NCI-H345 treated with DMSO at 0.1 percent for 48 hours (cell line): Measurements from ENCODE around the gene TYRP1.

ENCODE experiments used
- DNase-seq: peaks from one replicate; lab custom pipeline; 2025; ENCODE audit not compliant: unreplicated experiment; lab: John Stamatoyannopoulos, UW

The TYRP1 gene

DNA sequence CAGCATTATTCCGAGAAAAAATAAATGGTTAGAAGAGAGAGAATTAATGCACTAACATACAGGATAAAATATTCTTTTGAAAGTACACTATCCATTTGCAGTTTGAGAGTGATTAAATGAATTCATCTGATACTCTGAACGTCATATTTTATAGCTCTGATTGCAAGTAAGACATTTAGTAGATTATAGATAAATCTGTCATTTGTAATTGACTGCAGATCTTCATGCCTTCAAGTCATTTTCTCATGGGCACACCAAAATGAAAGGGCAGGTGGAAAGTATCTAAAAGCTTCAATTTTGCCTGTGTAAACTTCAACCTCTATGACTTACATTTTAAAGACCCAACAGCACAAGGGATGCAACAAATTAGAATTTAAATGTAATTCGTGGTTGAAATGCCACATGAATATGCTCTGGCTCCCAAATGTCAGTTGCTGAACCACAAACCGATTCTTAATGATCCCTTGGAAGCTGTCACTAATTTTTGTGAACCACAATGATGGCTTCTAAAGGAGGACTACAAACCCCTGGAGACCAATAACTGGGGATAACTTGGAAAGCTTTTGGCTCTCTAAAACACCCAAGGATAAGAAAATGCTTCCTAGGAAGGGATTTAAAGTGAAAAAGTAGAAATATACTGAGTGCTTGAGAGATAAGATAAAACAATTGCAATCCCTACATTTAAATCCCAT lies 3.9 kb downstream of the TYRP1 start:
- no peak for DNase-seq

GRCh38 chr9:12697719-12698118 lies 4.5 kb downstream of the TYRP1 start:
- DNase-seq: no peak

DNA sequence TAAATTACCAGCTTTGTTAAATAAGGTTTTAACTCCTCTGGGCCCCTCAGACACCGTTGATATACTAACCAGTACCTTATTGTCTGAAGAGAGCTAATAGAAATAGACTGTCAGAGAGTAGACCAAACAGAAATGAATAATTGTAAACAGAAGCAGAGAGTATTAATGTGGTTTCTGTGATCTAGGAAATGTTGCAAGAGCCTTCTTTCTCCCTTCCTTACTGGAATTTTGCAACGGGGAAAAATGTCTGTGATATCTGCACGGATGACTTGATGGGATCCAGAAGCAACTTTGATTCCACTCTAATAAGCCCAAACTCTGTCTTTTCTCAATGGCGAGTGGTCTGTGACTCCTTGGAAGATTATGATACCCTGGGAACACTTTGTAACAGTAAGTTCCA lies 5.1 kb downstream of the TYRP1 start:
- no peak for DNase-seq

DNA sequence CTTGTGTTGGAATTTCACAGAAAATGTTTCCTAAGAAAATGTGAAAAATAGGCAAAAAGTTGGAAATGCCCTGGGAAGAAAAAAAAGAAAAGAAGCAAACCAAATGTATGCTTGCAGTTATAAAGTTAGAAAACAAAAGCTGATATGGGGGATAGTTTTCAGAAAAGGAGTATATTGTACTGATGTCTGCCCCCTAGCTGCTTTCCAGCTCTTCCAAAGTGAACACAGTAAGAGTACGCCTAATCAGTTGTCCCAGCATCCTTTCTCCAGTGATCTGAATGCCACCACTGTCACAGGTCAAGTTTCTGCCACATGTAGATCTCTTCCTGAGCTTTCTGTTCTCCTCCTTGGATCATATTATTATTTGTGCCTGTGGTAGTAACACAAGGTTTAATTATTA lies 5.8 kb downstream of the TYRP1 start:
- DNase-seq: no peak

DNA sequence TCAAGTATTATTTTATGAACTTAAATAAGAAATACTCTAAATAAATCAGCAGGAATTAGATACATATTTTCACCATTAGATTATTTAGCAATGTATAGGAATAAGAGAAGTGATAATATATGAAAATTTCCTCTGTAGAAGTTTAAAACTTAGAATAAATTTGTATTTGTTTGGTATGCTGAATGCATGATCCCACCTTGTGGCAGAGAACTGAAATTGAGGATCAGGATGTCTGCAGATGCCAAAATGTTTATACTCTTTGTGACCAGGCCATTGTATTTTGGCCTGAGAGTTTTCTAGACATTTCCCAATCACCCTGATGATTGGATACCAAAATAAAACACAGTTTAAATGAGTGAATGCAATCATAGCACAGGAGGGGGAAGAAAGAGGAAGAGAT lies 6.3 kb downstream of the TYRP1 start:
- no peak for DNase-seq

DNA sequence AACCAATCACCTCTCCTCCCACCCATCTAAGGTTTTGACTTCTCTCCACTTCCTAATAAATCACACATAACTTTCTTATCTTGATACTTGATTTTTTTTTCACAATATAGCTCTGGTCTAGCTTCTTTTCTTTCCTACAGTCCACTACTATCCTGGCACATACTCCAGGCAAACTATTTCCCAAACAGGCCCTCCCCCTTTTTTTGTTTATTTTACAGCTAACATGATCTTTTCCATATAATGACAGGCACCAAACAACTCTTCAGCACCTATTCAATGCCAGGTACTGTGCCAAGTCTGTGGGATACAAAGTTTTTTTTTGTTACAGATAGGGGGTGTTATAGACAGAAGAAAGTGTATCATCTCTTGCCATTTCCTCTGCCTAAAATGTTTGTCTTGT lies 7.9 kb downstream of the TYRP1 start:
- no peak for DNase-seq

GRCh38 chr9:12702160-12702758 lies 9.1 kb downstream of the TYRP1 start:
- no peak for DNase-seq

DNA sequence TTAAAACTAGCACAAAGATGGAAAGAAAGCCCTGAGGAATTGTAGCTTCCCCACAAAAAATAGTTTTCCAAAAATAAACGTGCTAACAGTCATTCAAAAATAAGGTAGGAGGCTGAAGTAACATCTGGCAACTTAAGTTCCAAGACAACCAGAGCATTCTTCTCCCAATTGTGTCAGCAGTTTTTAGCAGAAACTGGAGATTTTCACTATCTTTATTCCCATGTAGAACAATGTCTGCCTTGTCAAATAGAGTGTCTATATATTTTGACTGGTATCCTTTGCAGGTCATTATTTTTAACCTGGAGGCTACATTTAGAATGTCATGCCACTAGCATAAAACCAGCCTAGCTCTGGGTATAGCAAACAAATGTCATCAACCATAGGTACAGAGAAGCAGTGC lies 10.8 kb downstream of the TYRP1 start:
- no peak for DNase-seq

DNA sequence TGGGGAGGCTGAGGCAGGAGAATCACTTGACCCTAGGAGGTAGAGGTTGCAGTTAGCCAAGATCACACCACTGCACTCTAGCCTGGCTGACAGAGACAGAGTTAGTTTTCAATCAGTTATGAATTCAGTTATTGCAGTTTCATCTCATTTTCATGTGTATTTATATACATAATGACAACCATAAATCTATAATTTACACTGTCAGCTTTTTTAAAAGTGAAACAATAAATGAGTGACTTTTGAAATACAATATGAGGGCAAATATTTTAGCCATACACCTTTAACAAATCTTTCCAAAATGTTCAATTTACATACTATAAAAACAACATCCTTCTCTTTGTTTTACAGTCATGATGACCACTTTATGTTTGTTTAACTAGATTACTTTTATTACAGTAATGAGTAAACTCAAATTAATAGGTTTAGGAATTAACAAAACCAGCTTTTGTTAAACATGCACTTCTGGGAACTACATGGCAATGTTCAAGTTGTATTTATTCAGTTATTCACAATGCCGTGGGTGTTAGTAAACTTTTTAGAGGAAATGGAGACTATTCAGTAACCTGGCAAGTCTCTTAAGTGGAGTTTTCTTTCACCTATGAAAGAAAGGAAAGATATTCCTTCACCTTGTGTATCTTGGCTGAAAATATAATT lies 12.7 kb downstream of the TYRP1 start:
- no peak for DNase-seq

- DNase-seq: no peak
Observed at GRCh38 chr9:12708562-12709298, 15.5 kb downstream of the TYRP1 start.

DNA sequence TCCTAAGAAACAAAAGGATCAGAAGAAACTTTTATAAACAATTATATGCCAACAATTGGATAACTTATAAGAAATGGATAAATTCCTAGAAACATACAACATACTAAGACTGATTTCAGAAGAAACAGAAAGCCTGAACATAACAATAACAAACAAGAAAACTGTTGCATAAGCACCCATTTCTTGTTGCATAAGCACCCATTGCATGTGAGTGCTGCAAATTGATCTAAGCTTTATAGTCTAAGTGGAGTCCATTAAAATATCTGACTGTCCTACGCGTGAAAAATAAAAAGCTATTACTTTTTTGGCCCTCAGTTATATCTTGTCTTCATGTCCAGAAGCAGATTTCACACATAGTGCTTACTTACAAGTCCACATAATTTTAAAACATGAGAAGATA lies 19.3 kb downstream of the TYRP1 start:
- DNase-seq: no peak

DNA sequence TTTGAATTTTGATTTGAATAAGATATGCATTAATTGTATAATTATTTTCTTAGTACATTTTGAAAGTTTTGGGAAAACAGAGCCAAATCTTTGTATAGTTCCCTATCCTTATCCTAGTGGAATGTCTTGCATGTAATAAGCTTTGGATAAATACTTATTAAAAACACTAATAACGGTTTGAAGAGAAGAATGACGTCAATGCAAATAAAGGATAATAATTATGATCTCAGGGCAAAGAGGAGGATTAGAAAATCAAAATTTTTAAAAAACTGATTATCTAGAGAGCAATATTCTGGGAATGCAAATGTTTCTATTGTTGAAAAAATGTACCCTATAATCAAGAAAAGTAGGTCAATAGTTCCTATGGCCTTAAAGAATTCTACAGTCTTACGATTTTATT lies 22.1 kb downstream of the TYRP1 start:
- DNase-seq: no peak

DNA sequence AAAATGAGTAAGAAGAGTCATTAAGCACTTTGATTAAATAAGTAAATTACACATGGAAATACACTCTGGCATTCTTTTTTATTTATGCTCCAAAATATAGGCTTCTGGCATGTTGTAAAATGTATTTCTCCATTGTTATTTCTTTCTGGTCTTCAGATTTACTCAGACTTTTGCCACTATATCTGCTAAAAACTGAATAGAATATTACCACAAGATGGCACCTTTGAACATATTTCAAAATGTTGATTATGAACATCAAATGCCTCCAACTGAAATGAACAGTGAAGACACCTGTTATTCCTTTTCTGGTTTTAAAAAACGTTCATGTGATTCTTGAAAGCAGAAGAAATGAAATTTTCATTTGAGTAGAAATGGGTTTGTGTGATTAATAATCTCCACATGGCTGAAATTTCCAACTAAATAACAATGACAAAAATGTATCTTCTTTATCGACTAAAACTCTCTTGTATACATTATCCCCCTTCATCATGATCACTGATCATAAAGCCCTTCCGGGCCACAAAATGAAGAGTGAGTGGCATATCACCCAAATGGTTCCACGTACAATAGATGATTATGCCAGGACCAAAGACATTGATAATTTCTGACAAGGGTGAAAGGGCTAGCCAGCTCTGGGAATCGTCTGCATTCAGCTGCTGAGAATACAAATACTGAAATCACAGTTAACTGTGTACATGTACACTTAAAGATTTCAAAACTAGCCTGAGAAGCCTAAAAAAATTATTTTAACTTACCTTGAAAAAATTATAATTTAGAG lies 23.8 kb downstream of the TYRP1 start:
- no peak for DNase-seq

DNA sequence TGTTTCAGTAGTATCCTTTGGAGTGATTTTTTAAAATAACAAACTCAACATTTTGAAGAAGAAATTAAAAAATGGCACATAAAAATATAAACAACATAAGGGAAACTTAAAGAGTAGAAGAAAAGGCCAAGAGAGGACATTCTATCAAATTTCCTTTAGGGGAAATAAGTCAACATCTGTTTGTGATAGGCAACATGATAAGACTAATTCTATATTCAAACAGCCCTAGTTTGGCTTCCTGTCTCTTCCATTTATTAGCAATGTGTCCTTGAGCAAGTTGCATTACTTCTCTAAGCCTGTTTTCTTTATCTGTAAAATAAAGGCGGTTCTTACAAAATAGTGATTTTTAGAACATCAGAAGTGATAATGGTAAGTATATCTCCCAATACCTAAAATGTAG lies 24.7 kb downstream of the TYRP1 start:
- DNase-seq: no peak

DNA sequence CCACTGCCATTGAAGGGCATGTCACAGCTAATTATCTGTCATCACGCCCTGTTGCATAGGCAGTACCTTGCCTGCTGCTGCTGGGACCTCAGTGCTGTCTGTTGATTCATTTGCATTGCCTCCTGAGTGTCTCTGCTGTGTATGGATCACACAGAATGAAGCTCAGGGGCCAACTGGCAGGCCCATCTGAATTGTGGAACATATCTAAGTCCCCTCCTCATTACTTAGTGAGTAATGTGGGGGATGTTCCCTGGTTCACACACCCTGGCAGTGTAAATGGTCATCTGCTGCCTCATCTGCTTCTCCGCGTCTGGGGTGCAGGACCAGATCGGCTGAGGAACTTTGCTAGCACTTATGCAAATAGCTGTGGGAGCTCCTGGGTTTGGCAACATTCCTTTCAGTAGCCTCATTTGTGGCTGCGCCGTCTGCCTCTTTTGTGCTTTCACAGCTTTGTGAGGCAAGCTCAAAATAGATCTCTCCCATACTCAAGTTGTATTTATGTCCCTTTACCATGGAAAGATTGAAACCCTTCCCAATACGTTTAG lies 25.4 kb downstream of the TYRP1 start:
- DNase-seq: no peak

DNA sequence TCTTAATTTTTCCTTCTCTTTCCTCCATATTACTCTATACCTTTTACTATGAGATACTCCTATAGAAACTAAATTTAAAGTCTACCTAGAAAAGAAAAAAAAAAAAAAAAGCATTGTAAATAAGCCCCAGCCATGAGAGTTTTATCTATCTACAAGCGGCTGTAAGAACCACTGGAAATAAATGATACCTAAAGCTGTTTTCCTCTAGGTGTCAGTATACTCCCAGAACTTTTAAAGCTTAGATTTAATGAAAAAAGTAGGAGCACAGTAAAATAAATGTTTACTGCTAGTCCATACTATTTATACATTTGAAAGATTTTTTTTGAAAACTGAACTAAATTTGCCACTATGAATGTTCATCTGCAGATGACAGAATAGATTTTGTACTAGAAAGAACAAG lies 26.2 kb downstream of the TYRP1 start:
- peak; percentile 27 for DNase-seq

DNA sequence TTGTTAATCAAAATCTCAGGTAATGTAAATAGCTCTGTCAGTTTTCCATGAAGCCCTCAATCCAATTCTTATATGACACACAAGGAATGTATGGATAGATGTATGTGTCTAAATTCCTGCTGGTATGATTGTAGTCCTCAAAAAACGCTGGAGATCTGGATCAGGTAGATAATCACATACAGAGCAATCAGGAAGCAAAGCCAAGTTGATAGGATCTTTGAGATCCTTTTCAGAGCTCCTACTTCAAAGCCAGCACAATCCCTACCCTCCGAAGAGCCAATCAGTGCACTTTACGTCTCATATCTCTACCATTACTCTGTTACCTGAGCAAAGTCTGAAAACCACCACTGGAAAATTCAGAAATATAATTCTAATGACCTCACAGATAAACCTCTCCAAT lies 27.4 kb downstream of the TYRP1 start:
- DNase-seq: no peak

GRCh38 chr9:12722131-12722530 lies 28.9 kb downstream of the TYRP1 start:
- no peak for DNase-seq

GRCh38 chr9:12723409-12724028 lies 30.3 kb downstream of the TYRP1 start:
- no peak for DNase-seq

DNA sequence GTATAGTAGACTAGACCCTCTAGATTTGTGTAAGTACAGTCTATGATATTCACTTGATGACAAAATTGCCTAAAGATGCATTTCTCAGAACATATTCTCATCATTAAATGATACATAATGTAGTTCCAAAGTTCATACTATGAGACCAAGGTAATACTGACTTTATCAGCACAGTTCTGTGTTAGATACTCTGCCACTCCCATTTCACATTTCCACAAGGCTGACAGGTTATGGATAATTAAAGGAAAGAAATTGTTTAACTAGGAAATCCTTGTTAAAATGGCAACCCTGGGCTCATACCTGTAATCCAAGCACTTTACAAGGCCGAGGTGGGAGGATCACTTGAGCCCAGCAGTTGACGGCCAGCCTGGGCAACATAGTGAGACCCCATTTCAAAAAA lies 33.6 kb downstream of the TYRP1 start:
- DNase-seq: no peak
